Peyer's patch (tissue), 4 donors: ENCODE data around the gene SRRM3.

Experiments
- CTCF ChIP-seq, 6 experiments: fragments of 450-650 bp in 4 of 6; fragments of 200-600 bp in 2 of 6; sonication (generic) in 1 of 6; IDR thresholded peaks; one replicate each; pipeline ENCODE4 v1.5.1; 2017 to 2019; ENCODE audit warnings: antibody characterized with exemption in 6 of 6, mild to moderate bottlenecking in 3 of 6, moderate library complexity in 1 of 6
- POLR2A ChIP-seq, 2 donors: fragments of 450-650 bp; IDR thresholded peaks; one replicate each; pipeline ENCODE4 v1.5.1; 2017; ENCODE audit warnings: antibody characterized with exemption in 2 of 2, mild to moderate bottlenecking in 2 of 2, moderate library complexity in 2 of 2

DNA sequence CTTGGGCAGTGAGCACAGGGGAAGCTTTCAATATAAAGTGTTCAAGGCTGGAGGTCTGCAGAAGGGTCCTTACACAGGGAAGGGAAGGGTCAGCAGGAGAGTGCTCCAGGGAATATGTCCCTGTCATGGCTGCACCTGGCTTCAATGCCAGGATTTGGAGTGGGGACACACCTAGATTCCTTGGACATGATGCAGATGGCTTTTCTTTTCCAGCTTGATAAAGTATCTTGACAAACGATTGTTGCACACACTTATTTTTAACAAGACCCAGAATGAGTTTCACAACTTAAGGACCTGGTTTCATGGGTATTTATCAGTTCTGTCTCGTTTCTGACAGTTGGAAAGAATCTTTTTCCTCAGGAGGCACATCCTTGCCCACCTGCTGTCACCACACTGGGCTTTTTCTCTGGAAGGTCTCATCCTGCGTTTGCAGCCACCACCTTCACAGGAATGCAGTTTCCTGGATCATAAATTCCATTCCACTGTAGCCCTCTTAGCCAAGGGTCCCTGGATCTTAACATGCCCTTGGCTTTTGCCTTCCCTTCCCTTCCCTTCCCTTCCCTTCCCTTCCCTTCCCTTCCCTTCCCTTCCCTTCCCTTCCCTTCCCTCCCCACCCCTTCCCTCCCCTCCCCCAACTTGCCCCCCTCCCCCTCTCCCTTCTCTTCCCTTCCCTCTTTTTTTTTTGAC lies 21.7 kb downstream of the SRRM3 start:
- TF ChIP-seq CTCF (IDR thresholded peaks at IDR 0.05) (no peak), POLR2A (IDR thresholded peaks at IDR 0.05) (no peak)
